ENCODE measurements around the gene HECTD1. TPM values are rescaled to one million over a fixed set of nuclear protein-coding genes. Genes with fewer than 3 reads are reported as not detected.

HECTD1 gene
- total RNA-seq, 1 experiment from 2014 or later = 138 TPM

GRCh38 chr14:31166271-31166561, 41.4 kb downstream of the HECTD1 start:
- H3K4me3 ChIP-seq (ENCODE audit: low read depth, low read length, poor library complexity, severe bottlenecking) = no peak overlapping the region
- no peak for DNase-seq (ENCODE audit: low spot score)
- H3K9me3 ChIP-seq (ENCODE audit: low read depth, low read length, poor library complexity, severe bottlenecking) = no peaks in the 10 kb centered on the region
- H3K36me3 ChIP-seq (ENCODE audit: insufficient read depth, low read length, poor library complexity, severe bottlenecking) = peaks cover 29% of the 10 kb centered on the region
- POLR2A ChIA-PET (ENCODE audit: low non-redundant PET) = no interaction called here
- H3K27ac ChIP-seq (ENCODE audit: low read depth, low read length, poor library complexity, severe bottlenecking) = no peak overlapping the region
- intact Hi-C loops (cut with micrococcal nuclease; ENCODE audit: unreplicated experiment) = no loop called here
- H3K4me1 ChIP-seq (ENCODE audit: insufficient read depth, low read length, poor library complexity, severe bottlenecking) = peaks cover 6% of the 10 kb centered on the region
- no TSS peak for BruUV-seq (replicated peaks)
- CTCF ChIA-PET = no interaction called here
- TF ChIP-seq EZH2 (IDR thresholded peaks at IDR 0.05; ENCODE audit: borderline replicate concordance, low read depth, low read length, poor library complexity, severe bottlenecking) (no peak), CTCF (conservative IDR thresholded peaks at IDR 0.05; ENCODE audit: low read depth, low read length) (no peak)
- H3K27me3 ChIP-seq (replicated peaks; ENCODE audit: insufficient read depth, low read depth, low read length, poor library complexity) = no peaks in the 10 kb centered on the region

- Histone ChIP-seq H3K27ac (ENCODE audit: low read depth, low read length, poor library complexity, severe bottlenecking) (no peak overlapping the region), H3K4me3 (ENCODE audit: low read depth, low read length, poor library complexity, severe bottlenecking) (no peak overlapping the region), H3K9me3 (ENCODE audit: low read depth, low read length, poor library complexity, severe bottlenecking) (no peaks in the 10 kb centered on the region), H3K4me1 (ENCODE audit: insufficient read depth, low read length, poor library complexity, severe bottlenecking) (peaks cover 6% of the 10 kb centered on the region), H3K36me3 (ENCODE audit: insufficient read depth, low read length, poor library complexity, severe bottlenecking) (peaks cover 25% of the 10 kb centered on the region), H3K27me3 (replicated peaks; ENCODE audit: insufficient read depth, low read depth, low read length, poor library complexity) (no peaks in the 10 kb centered on the region)
- ChIA-PET POLR2A (ENCODE audit: low non-redundant PET) (no interaction called here), CTCF (no interaction called here)
- no peak for DNase-seq (ENCODE audit: low spot score)
- BruUV-seq (replicated peaks) = no TSS peak
- TF ChIP-seq CTCF (conservative IDR thresholded peaks at IDR 0.05; ENCODE audit: low read depth, low read length) (no peak), EZH2 (IDR thresholded peaks at IDR 0.05; ENCODE audit: borderline replicate concordance, low read depth, low read length, poor library complexity, severe bottlenecking) (no peak)
- intact Hi-C loops (cut with micrococcal nuclease; ENCODE audit: unreplicated experiment) = no loop called here
These were observed 43.5 kb downstream of the HECTD1 start for GRCh38 chr14:31164115-31164514.

GRCh38 chr14:31162910-31163649, 44.5 kb downstream of the HECTD1 start:
- CTCF ChIA-PET = no interaction called here

More at GRCh38 chr14:31162910-31163649, 44.5 kb downstream of the HECTD1 start:
- Histone ChIP-seq H3K27me3 (replicated peaks; ENCODE audit: insufficient read depth, low read depth, low read length, poor library complexity) (no peaks in the 10 kb centered on the region), H3K9me3 (ENCODE audit: low read depth, low read length, poor library complexity, severe bottlenecking) (no peaks in the 10 kb centered on the region), H3K27ac (ENCODE audit: low read depth, low read length, poor library complexity, severe bottlenecking) (no peak overlapping the region), H3K36me3 (ENCODE audit: insufficient read depth, low read length, poor library complexity, severe bottlenecking) (peaks cover 19% of the 10 kb centered on the region), H3K4me1 (ENCODE audit: insufficient read depth, low read length, poor library complexity, severe bottlenecking) (peaks cover 6% of the 10 kb centered on the region), H3K4me3 (ENCODE audit: low read depth, low read length, poor library complexity, severe bottlenecking) (no peak overlapping the region)
- POLR2A ChIA-PET (ENCODE audit: low non-redundant PET) = no interaction called here
- no peak for DNase-seq (ENCODE audit: low spot score)
- no TSS peak for BruUV-seq (replicated peaks)
- intact Hi-C loops (cut with micrococcal nuclease; ENCODE audit: unreplicated experiment) = no loop called here
- TF ChIP-seq CTCF (conservative IDR thresholded peaks at IDR 0.05; ENCODE audit: low read depth, low read length) (no peak), EZH2 (IDR thresholded peaks at IDR 0.05; ENCODE audit: borderline replicate concordance, low read depth, low read length, poor library complexity, severe bottlenecking) (no peak)
